GM12873 (cell line): Measurements from ENCODE around the gene PPEF2.

Experiments used
- TF ChIP-seq, protein P1 (sequence below): IDR thresholded peaks from 2 replicates; pipeline ENCODE4 v1.5.1; 2012; ENCODE audit warnings: low read depth, mild to moderate bottlenecking, moderate library complexity, low read length, control low read depth; ENCODE audit not compliant: insufficient read depth; ENCODE audit errors: missing control alignments

PPEF2 gene

GRCh38 chr4:75909405-75909804, 7.2 kb upstream of the PPEF2 start:
- TF ChIP-seq, protein P1, sequence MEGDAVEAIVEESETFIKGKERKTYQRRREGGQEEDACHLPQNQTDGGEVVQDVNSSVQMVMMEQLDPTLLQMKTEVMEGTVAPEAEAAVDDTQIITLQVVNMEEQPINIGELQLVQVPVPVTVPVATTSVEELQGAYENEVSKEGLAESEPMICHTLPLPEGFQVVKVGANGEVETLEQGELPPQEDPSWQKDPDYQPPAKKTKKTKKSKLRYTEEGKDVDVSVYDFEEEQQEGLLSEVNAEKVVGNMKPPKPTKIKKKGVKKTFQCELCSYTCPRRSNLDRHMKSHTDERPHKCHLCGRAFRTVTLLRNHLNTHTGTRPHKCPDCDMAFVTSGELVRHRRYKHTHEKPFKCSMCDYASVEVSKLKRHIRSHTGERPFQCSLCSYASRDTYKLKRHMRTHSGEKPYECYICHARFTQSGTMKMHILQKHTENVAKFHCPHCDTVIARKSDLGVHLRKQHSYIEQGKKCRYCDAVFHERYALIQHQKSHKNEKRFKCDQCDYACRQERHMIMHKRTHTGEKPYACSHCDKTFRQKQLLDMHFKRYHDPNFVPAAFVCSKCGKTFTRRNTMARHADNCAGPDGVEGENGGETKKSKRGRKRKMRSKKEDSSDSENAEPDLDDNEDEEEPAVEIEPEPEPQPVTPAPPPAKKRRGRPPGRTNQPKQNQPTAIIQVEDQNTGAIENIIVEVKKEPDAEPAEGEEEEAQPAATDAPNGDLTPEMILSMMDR, result no peak

DNA sequence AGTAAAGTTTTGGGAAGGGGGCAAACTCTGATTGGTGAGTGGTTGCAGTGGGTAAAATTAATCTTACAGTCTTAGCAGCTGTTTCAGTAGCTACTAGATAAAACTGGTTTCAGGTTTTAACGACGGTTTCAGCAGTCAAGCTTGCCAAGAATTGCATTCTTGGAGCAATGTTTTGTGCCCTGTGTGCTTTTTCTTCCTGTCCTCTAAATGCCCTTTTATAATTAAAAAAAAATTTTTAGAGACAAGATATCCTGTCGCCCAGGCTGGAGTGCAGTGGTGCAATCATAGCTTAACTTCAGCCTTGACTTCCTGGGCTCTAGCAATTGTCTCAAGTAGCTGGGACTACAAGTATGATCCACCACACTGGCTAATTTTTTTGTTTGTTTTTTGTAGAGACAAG, 6.3 kb upstream of the PPEF2 start:
- TF ChIP-seq, protein P1, result no peak

DNA sequence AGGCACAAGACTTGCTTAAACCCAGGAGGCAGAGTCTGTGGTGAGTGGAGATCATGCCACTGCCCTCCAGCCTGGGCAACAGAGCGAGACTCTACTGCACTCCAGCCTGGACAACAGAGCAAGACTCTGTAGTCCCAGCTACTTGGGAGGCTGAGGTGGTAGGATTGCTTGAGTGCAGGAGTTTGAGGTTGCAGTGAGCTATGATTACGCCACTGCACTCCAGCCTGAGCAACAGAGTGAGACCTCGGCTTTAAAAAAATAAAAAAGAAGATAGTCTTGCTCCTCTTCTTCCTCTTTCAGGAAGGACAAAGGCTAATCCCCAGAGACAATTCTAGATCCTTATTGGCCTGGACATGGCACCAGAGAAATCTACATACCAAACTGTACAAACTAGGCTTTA, 5.7 kb upstream of the PPEF2 start:
- TF ChIP-seq, protein P1, result no peak

DNA sequence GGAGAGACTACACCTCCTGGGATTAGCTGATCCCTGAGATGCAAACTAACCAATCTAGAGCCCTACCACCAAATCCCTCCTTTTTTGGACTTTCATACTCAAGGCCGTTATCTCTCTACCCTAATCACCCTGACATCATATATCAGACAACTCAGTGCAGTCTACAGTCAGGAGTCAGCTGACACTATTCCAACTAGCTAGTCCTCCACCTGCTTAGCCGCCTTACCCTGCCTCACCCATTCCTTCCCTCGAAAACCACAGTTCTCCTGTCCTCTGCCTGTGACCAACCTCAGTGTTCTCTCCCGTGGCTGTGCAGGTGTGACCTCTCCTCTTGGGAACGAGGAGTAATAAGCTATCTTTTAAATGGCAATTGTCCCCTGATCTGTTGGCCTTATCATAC, 1.8 kb upstream of the PPEF2 start:
- TF ChIP-seq, protein P1, result no peak

DNA sequence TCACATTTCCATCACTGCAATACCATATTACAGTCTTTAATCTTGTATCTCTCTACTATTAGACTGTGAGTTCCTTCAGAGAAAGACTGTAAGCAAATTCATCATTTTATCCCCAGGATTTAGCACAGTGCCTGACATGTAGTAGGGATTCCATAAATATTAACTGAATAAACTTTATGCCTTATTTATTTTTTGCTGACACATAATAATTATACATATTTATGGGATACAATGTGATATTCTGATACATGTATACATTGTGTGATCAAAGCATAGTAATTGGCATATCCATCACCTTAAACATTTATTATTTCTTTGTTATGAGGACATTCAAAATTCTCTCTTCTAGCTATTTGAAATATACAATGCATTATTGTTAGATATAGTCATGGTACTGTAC, 3.7 kb downstream of the PPEF2 start:
- TF ChIP-seq, protein P1, result no peak

- TF ChIP-seq, protein P1, result peak; percentile 77
Measured at GRCh38 chr4:75895744-75896314, 6.4 kb downstream of the PPEF2 start.

DNA sequence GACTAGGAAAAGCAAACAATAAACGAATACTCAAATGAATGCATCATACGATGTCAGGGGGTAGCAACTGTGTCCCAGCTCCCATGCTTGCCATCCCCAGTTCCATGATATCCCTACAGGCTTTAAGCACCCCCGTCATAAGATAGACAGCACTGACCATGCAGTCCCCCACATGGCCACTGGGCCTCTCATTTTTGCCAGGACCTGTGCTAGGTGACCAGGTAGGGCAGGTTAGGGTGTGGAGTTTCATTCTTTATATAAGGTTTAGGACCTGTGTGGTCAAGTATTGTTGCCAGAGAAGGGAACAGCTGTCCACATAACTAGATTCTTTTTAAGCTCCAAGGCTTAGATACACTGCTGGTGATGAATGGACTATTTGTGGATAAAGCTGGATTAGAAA, 9.7 kb downstream of the PPEF2 start:
- TF ChIP-seq, protein P1, result peak; percentile 44

GRCh38 chr4:75891611-75892010, 10.6 kb downstream of the PPEF2 start:
- TF ChIP-seq, protein P1, result no peak
